Mucosa of descending colon (tissue), 3 donors: ENCODE results near the gene ABL1. TPM values are rescaled to one million over a fixed set of nuclear protein-coding genes. Genes with fewer than 3 reads are reported as not detected.

ENCODE experiments used
- ATAC-seq: fragments of 200-7000 bp; cut with Tn5 transposase; one replicate; pipeline ENCODE4 v1.9.1; 2020; ENCODE audit warnings: mild to moderate bottlenecking, moderate library complexity
- DNase-seq, 3 donors: peaks; one replicate each; pipeline ENCODE4 v3.0.0-alpha.2; 2020
- H3K36me3 ChIP-seq: fragments of 200-600 bp; one replicate; pipeline ENCODE4 v1.8.0; 2021; ENCODE audit warnings: low read depth, mild to moderate bottlenecking
- H3K4me1 ChIP-seq: fragments of 200-600 bp; one replicate; pipeline ENCODE4 v1.8.0; 2021; ENCODE audit warnings: low read depth, mild to moderate bottlenecking
- H3K4me3 ChIP-seq: fragments of 200-600 bp; one replicate; pipeline ENCODE4 v1.8.0; 2021; ENCODE audit warnings: mild to moderate bottlenecking
- H3K9me3 ChIP-seq: fragments of 200-600 bp; one replicate; pipeline ENCODE4 v1.8.0; 2021; ENCODE audit warnings: mild to moderate bottlenecking
- intact Hi-C, 2 donors: fragments of 100-400 bp; cut with DNase I in 1 of 2; cut with micrococcal nuclease in 1 of 2; formaldehyde crosslinking; loops; one replicate each; pipeline versions ENCODE4 v1.11.0 to v1.11.1; 2022; cut with DNase I, micrococcal nuclease
- total RNA-seq, 3 donors: library from RNA; stranded (reverse); fragmentation: NEBNext Ultra II Directional in 2 of 3; extraction: Animal tissue kit (Norgen Biotek cat#: 25700) in 2 of 3; gene quantifications; one replicate each; pipeline versions ENCODE4 v1.2.1 to v1.2.4, GENCODE V29; 2021 to 2023
- TF ChIP-seq, protein P1 (sequence below): fragments of 200-600 bp; IDR thresholded peaks from one replicate; pipeline ENCODE4 v1.8.0; 2022; ENCODE audit warnings: antibody characterized with exemption, mild to moderate bottlenecking
- donor health status: DM: no; HTN: no; CAD: no; lungs with moderate emphysema.
- donor health status: DM: no; HTN: no; CAD: no.
- donor health status: DM: no; HTN: yes; CAD: no.

ABL1 gene
- total RNA-seq, 3 donors from 2014 or later, result 86.6 to 147 (median 91.4) TPM

GRCh38 chr9:130830231-130830760, 4.8 kb upstream of the ABL1 start:
- Histone ChIP-seq H3K36me3 (no peaks in the 10 kb centered on the region), H3K9me3 (no peaks in the 10 kb centered on the region), H3K4me1 (peaks cover 28% of the 10 kb centered on the region), H3K4me3 (no peak overlapping the region)
- intact Hi-C loops, result no loop called here
- ATAC-seq (no peak), DNase-seq (no peak)
- TF ChIP-seq, protein P1, sequence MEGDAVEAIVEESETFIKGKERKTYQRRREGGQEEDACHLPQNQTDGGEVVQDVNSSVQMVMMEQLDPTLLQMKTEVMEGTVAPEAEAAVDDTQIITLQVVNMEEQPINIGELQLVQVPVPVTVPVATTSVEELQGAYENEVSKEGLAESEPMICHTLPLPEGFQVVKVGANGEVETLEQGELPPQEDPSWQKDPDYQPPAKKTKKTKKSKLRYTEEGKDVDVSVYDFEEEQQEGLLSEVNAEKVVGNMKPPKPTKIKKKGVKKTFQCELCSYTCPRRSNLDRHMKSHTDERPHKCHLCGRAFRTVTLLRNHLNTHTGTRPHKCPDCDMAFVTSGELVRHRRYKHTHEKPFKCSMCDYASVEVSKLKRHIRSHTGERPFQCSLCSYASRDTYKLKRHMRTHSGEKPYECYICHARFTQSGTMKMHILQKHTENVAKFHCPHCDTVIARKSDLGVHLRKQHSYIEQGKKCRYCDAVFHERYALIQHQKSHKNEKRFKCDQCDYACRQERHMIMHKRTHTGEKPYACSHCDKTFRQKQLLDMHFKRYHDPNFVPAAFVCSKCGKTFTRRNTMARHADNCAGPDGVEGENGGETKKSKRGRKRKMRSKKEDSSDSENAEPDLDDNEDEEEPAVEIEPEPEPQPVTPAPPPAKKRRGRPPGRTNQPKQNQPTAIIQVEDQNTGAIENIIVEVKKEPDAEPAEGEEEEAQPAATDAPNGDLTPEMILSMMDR, result no peak

DNA sequence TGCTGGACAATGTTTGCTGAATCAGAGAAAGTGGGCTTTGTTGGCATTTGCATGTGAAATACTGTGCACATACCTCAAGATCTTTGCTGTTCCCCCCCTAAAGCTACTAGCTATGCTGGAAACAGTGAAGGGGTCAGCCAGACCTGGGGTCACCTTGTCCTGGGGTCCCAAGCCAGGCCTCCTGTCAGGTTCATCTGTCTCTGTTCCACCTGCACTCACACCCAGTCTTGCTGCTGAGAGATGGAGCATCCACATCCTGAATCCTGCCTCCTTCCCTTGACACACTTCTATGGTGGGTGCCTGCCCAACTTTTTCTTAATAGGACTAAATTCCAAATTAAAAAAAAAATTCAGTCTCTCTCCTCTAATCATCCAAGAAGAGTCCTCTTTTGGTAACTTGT, 4.0 kb upstream of the ABL1 start:
- peaks cover 20% of the 10 kb centered on the region for H3K4me1 ChIP-seq
- no peaks in the 10 kb centered on the region for H3K36me3 ChIP-seq
- TF ChIP-seq, protein P1, result no peak
- H3K9me3 ChIP-seq, result no peaks in the 10 kb centered on the region
- no peak for DNase-seq
- ATAC-seq, result no peak
- H3K4me3 ChIP-seq, result no peak overlapping the region
- intact Hi-C loops, result no loop called here

GRCh38 chr9:130833031-130833990, 1.7 kb upstream of the ABL1 start:
- ATAC-seq (no peak), DNase-seq (no peak)
- Histone ChIP-seq H3K9me3 (no peaks in the 10 kb centered on the region), H3K4me3 (no peak overlapping the region), H3K36me3 (no peaks in the 10 kb centered on the region), H3K4me1 (peaks cover 27% of the 10 kb centered on the region)
- intact Hi-C loops, result no loop called here
- TF ChIP-seq, protein P1, result no peak

GRCh38 chr9:130835441-130836298, 616 bp downstream of the ABL1 start:
- ATAC-seq (peak; percentile 23), DNase-seq (peak in 2 of 3 donors; percentile 53 to 68)
- no peaks in the 10 kb centered on the region for H3K36me3 ChIP-seq
- intact Hi-C loops, result no loop called here
- TF ChIP-seq, protein P1, result no peak
- no peaks in the 10 kb centered on the region for H3K9me3 ChIP-seq
- peak overlapping the region; percentile 29 for H3K4me3 ChIP-seq
- H3K4me1 ChIP-seq, result peaks cover 27% of the 10 kb centered on the region

DNA sequence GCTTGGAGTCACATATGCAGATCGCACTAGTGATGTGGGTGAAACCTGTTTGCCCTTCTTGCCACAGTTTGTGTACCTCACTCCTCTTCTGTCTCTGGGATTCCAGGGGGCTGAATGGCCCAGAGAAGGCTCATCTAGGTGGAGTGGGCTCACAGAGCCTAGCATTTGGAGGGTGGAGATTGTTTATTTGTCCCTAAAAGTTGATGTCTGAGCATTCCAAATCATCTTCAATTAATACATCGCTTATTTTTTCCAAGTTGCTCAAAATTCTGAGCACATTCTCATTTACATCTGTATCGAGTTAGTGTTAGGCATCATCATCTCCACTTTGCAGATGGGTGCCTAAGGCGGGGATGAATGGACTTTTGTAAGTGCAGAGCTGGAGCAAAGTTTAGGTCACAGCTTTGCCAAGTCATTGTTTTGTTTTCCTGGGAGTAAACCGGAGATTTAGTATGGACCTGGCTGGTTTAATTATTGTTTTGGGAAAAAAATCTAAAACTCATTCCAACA, 2.0 kb downstream of the ABL1 start:
- DNase-seq (no peak), ATAC-seq (no peak)
- Histone ChIP-seq H3K36me3 (no peaks in the 10 kb centered on the region), H3K4me3 (no peak overlapping the region), H3K4me1 (peaks cover 37% of the 10 kb centered on the region), H3K9me3 (no peaks in the 10 kb centered on the region)
- TF ChIP-seq, protein P1, result no peak
- intact Hi-C loops, result no loop called here
